HepG2 (cell line): Measurements from ENCODE around the gene SP9. TPM values are rescaled to one million over a fixed set of nuclear protein-coding genes. Genes with fewer than 3 reads are reported as not detected.

Source experiments
- ATM ChIP-seq: fragments of 450-650 bp; IDR thresholded peaks from 2 replicates; pipeline ENCODE4 v1.7.1; 2017; ENCODE audit warnings: mild to moderate bottlenecking, borderline replicate concordance
- HINFP ChIP-seq: sonication (generic); formaldehyde crosslinking; IDR thresholded peaks from 2 replicates; pipeline ENCODE4 v1.4.0; 2020; ENCODE audit warnings: low read depth, mild to moderate bottlenecking, missing genetic modification reagents
- HMG20B ChIP-seq: conservative IDR thresholded peaks from 2 replicates; pipeline ENCODE4 v1.6.1; 2016; ENCODE audit warnings: missing genetic modification reagents, missing compliant biosample characterization
- MIER3 ChIP-seq: IDR thresholded peaks from 2 replicates; pipeline ENCODE4 v1.6.1; 2016; ENCODE audit warnings: missing compliant biosample characterization, borderline replicate concordance
- MYC ChIP-seq: sonication (generic); formaldehyde crosslinking; IDR thresholded peaks from 2 replicates; pipeline ENCODE4 v1.9.0; 2021; ENCODE audit warnings: missing genetic modification reagents, borderline replicate concordance
- NCOA2 ChIP-seq: sonication (generic); formaldehyde crosslinking; IDR thresholded peaks from 2 replicates; pipeline ENCODE4 v1.8.0; 2022; ENCODE audit warnings: inconsistent platforms
- NR1H2 ChIP-seq: sonication (generic); formaldehyde crosslinking; IDR thresholded peaks from 2 replicates; pipeline ENCODE4 v1.8.1; 2022; ENCODE audit warnings: low read depth, missing genetic modification reagents, borderline replicate concordance
- TMF1 ChIP-seq: sonication (generic); formaldehyde crosslinking; IDR thresholded peaks from 2 replicates; pipeline ENCODE4 v1.8.1; 2022; ENCODE audit warnings: low read depth, missing genetic modification reagents
- ZFP36 ChIP-seq: fragments of 150-350 bp; IDR thresholded peaks from 2 replicates; pipeline ENCODE4 v1.6.1; 2018; ENCODE audit warnings: borderline replicate concordance, low read length, low read depth; ENCODE audit not compliant: partially characterized antibody
- ZGPAT ChIP-seq: IDR thresholded peaks from 2 replicates; pipeline ENCODE4 v1.6.1; 2016; ENCODE audit warnings: mild to moderate bottlenecking
- ZNF292 ChIP-seq: sonication (generic); formaldehyde crosslinking; IDR thresholded peaks from 2 replicates; pipeline ENCODE4 v1.8.1; 2022; ENCODE audit warnings: mild to moderate bottlenecking, low read depth, missing genetic modification reagents, borderline replicate concordance
- ZNF326 ChIP-seq: sonication (generic); formaldehyde crosslinking; IDR thresholded peaks from 2 replicates; pipeline ENCODE4 v1.4.0; 2020; ENCODE audit warnings: missing genetic modification reagents, borderline replicate concordance
- ZNF407 ChIP-seq: sonication (generic); formaldehyde crosslinking; IDR thresholded peaks from one replicate; pipeline ENCODE4 v1.5.1; 2020; ENCODE audit warnings: mild to moderate bottlenecking, missing genetic modification reagents; ENCODE audit errors: not compliant biosample characterization
- ZNF552 ChIP-seq: sonication (generic); formaldehyde crosslinking; IDR thresholded peaks from 2 replicates; pipeline ENCODE4 v1.9.0; 2022; ENCODE audit warnings: missing genetic modification reagents, mild to moderate bottlenecking, borderline replicate concordance
- ZNF556 ChIP-seq: sonication (generic); formaldehyde crosslinking; IDR thresholded peaks from 2 replicates; pipeline ENCODE4 v1.4.0; 2020; ENCODE audit warnings: mild to moderate bottlenecking, missing genetic modification reagents, borderline replicate concordance
- ZNF776 ChIP-seq: sonication (generic); formaldehyde crosslinking; IDR thresholded peaks from 2 replicates; pipeline ENCODE4 v1.4.0; 2020; ENCODE audit warnings: mild to moderate bottlenecking, missing genetic modification reagents
- polyA plus RNA-seq, 8 experiments: library from polyadenylated mRNA; depleted of rRNA in 3 of 8; stranded (reverse) in 7 of 8; unstranded in 1 of 8; fragments of >200 nt; fragmentation: Illumina TruSeq in 4 of 8; extraction: Trizol in 4 of 8; gene quantifications; 2 replicates each; pipeline versions ENCODE4 v1.2.1 to v1.2.3, GENCODE V29; 2011 to 2016; ENCODE audit warnings: low read depth in 4 of 8, missing spikeins in 1 of 8, mixed read lengths in 1 of 8; ENCODE audit not compliant: insufficient read depth in 1 of 8
- total RNA-seq, 5 experiments: library from RNA; depleted of rRNA; stranded (reverse); fragments of >200 nt; fragmentation: Illumina TruSeq; extraction: Trizol; gene quantifications; 2 replicates each; pipeline ENCODE4 v1.2.3, GENCODE V29; 2016; ENCODE audit warnings: low read depth in 1 of 5
- TF ChIP-seq, protein P1 (sequence below): sonication (generic); formaldehyde crosslinking; IDR thresholded peaks from 2 replicates; pipeline ENCODE4 v1.4.0; 2020; ENCODE audit warnings: mild to moderate bottlenecking, low read depth, missing genetic modification reagents

The SP9 gene
- total and polyA plus RNA-seq, 2 of the 13 experiments (the other 11 are each of a cell fraction or from before 2014, with no cell fraction given): not detected

- TF ChIP-seq ZNF326 (no peak), MYC (CRISPR knock-in tag) (no peak), NCOA2 (CRISPR knock-in tag) (no peak), ZGPAT (CRISPR knock-in tag) (no peak), ZNF556 (peak; percentile 41; the same call in 1 of the 2 replicates), HMG20B (CRISPR knock-in tag) (no peak), ZNF292 (CRISPR knock-in tag) (no peak), TMF1 (0 out of 2 replicates have a peak, but pooled peaks have one; percentile 29), ZNF407 (CRISPR knock-in tag) (no peak), NR1H2 (no peak), HINFP (CRISPR knock-in tag) (no peak), MIER3 (CRISPR knock-in tag) (no peak), ZFP36 (no peak), ZNF552 (CRISPR knock-in tag) (no peak), ATM (no peak), ZNF776 (peak; percentile 30; the same call in 1 of the 2 replicates)
- TF ChIP-seq, protein P1, sequence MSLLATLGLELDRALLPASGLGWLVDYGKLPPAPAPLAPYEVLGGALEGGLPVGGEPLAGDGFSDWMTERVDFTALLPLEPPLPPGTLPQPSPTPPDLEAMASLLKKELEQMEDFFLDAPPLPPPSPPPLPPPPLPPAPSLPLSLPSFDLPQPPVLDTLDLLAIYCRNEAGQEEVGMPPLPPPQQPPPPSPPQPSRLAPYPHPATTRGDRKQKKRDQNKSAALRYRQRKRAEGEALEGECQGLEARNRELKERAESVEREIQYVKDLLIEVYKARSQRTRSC: no peak
Observed at GRCh38 chr2:174340400-174341292, 5.9 kb downstream of the SP9 start (continued).
